SHP77 (cell line): ENCODE data around the gene RBMS1.
"Not testable (repeated sequence)": the region's sequence is repeated elsewhere in the genome, so short reads cannot be mapped to it uniquely, and the experiment has no call there.

Experiments
- DNase-seq, 2 experiments: peaks; one replicate each; lab custom pipeline; 2025; lab: John Stamatoyannopoulos, UW

Gene RBMS1

DNA sequence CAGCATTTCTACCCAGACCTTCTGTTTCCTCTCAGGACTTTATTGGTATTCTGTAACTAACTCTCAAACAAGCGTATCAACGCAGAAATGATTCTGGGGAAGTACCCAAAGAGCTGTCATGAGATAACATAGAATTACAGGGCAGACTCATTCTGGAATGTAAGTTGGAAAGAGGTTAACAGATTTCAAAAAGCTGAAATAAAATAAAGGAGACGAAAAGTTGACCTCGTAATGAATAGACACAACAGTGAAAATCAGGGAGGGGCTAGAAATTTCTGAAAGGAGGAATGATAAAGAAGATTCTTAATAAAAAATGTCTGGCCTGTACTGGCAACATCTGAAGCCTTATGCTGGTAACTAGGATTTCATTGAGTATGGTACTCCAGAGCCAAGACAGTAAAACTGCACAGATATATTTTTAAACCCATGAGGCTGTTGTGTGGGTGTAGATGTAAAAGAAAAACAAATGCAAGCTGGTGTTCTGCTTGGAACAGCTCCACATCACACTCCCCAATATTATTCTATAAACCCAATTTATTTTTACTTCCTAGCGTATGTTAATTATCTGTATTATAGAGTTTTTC is 23.9 kb downstream of the RBMS1 start:
- DNase-seq = no peak

DNA sequence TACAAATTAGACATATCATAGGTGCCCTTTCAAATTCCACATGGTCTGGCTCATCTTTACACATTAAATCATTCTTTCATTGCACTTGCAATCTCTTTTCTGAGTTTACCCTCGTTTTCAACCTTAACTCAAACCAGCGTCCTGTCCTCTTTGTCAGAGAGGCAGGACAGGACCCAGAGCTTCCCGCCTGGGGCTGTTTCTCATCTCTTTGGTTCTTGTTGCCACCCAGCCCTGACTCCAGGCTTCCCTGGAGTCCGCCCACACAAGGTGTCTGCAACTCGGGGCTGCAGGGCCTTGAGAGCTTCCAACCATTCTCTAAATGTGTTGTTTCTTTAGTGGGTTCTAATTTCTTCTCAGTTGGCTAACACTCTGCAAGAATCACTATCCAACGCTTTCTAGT is 24.4 kb downstream of the RBMS1 start:
- no peak for DNase-seq

DNA sequence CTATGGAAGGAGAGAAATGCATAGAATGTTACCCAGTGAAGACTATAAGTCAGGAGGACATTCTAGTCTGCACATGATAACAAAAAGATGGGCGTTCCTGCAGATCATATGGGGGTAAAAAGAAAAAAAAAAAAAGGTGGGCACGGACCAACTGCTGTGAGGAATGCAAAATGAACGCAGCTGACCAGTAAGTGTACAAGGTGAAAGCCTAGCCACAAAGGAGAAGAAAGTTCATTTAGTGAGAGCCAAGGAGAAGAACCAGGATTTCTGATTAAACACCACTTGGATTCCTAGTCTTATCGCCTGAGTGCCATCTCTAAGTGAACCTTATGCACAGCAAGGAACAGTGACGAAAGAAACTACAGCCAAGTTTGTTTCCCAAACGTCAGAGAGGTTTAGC is 26.5 kb downstream of the RBMS1 start:
- no peak for DNase-seq

DNA sequence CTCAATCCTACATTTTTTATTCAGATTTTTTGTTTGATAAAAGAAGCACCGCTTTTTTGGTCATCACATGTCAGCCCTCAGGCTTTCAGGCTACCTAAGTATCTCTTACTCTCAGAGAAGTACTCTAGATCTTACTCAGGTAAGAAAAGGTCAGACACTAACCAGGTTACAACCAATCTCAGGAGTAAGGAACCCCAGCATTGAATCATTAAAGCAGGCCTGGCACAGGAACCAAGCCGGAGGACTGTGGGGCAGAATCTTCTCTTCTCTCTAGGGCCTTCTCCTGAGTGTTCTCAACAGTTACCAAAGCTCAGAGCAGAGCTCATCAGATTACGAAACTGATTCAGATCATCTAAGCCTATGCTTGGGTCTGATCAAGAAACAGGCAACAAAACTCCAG is 28.2 kb downstream of the RBMS1 start:
- DNase-seq = no peak

DNA sequence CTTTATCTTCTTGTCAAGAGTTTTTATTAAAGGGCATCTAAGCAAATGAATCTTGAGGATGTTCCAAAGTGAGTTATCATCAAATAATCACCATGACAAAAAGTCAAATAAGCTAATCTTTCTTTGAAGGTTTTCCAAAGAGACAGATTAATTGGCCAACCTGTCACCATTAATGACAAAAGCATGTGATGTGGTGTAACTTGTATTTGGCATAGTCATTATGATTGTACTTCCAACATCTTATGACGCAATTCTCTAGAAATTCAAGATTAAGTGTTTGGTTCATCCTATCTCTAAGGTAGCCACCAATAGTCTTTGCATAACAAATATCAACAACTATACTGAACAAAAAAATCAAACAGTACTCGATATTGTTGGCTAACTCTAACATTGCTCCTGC is 28.6 kb downstream of the RBMS1 start:
- no peak for DNase-seq

DNA sequence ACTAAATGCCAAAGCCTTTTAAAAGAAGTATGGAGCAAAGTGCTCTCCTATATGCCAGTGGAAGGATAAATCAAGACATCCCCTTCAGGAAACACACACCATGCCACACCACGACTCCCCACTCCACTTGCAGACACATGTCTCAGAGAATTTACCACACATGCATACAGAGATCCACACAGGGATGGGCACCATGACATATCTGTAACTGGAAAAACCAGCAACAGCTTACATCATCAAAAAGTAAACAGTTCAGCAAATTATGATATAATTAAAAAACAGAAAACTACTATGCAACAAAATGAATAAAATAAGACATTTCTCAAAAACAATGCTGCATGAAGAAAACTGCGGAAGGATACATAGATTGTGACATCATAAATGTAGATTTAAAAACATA is 29.6 kb downstream of the RBMS1 start:
- DNase-seq = no peak

DNA sequence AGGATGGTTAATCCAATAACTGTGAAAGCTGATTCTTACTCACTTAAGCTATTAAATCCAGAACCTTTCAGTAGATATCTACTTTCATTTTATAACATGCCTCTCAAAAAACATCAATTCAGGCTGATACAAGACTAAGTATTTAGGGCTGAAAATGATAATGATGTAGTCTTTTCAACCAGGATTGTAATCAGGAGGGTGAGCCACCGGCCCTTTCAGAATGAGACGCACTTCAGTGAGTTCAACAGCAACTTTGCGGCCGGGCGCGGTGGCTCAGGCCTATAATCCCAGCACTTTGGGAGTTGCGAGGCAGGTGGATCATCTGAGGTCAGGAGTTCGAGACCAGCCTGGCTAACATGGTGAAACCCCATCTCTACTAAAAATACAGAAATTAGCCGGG is 30.4 kb downstream of the RBMS1 start:
- no peak for DNase-seq

DNA sequence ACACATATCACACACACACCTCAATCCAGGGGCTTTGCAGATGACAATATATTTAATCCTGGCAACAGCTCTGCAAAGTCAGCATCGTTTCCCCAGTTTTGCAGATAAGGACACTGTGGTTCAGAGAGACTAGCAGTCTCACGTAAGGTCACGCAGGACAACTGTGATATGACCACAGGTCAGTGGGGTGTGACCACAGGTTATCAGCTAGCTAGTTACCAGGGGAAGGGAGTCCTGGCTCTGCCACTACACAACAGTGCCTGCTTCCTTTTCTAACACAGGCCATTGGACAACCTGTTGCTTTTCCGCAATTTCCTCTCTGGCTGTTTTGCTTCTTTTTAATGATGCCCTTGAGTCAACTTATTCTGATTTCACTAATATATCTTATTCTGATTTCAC is 33.3 kb downstream of the RBMS1 start:
- no peak for DNase-seq

DNA sequence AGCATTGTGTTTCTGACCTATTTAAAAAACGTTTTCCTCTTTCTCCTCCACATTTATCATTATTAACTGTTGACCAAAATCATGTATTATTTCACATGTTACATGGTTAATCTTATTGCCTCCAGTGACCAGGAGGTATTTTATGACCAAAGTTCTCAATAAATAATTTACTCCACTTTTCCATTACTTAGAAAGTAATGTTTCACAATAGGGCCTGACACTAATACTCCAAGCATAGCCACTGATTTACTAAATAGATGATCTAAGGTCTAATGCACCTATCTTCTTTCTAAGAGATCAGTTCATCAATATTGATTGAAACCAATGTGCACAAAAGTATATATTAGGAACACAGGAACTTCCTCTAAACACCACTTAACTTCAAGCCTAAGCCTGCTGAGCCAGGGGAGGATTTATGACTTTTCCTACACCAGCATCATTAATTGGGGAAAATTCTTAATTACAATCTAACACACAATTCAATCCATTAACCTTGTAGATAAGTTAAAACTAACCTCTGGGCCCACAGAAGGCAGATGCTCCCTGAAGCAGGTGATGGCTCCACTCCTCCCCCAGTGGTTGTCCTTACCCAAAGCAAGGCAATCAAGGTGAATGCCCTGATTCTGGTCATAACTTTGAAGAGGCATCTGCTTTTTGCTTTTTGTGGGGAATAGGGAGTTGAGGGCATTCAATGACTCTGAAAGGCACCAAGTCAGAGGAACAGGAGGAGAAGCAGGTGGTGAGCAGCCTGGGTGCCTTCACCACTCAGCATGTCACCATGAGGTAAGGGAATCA is 33.9 kb downstream of the RBMS1 start:
- no peak for DNase-seq

DNA sequence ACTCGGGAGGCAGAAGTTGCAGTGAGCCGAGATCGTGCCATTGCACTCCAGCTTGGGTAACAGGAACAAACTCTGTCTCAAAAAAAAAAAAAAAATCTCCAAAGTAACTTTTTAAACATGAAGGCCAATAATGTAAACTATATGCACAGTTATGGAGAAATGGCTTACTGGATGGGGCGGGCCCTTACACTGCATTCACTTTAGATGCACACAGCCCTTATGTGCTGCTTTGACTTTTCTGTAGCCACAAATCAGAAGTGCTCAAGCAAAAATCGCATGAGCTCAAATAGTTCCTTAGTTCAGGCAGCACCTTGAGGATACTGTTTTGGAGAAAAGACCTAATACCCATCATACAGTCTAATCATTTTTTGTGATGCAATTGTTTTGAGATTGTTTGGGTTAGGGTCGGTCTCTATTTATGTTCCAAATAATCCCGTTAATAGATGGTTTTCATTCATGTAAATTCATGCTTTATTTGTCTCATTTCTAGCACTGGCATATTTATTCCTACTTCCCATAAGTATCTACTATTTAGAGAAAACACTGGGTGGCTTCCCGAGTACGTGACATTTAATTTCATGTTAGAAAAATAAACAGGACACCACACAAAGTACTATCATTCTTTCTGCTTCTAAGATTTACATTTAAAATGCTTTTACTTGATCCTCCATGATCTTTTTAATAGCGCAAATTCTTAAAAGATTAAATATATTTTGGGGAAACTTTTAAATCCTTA is 34.7 kb downstream of the RBMS1 start:
- no peak for DNase-seq

DNA sequence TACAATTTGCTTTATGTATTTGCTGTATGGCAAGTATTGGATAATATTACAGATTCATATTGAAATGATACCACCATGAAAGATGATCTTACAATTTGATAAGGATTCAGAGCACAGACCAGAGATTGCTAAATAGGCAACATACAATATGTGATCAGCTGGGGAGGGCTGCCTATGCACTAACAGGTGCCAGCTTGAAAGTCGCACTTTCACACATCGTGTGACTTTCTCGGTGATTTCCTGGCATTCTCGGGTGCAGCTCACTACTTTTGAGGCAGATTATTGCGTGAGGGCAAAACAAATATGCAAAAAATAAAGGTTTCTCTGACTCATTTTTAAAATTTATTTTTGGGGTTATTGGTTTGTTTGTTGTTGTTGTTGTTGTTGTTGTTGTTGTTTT is 36.0 kb downstream of the RBMS1 start:
- DNase-seq = no peak

DNA sequence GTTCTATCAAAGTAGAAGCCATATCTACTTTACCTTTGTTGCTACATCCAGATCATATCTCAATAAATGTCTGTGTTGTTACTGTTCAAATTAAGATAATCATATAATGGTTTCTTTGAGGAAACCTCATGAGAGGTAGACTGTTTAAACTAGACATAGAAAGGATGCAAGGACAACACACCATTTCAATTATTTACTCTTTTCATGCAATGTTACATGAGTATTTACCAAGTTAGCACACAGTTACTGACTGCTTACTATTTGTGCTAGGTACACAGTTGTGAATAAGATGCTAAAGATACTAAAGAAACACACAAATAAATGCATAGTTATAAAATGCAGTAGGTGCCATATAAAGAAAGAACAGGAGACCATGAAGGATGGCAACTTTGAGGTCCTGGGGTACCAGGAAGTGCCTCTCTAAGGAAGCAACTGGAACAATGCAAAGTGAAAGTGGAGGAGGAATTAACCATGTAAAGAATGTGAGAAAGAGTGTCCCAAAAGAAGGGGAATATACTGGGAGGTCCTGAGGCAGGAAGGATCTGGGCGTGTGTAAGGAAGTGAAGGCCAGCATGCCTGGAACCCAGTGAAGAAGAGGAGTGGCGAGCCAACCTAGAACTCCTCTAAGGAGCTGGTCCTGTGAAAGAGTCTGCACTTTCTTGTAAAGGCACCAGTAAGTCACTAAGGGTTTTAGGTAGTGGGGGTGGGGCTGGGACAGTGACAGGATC is 39.4 kb downstream of the RBMS1 start:
- DNase-seq = no peak

DNA sequence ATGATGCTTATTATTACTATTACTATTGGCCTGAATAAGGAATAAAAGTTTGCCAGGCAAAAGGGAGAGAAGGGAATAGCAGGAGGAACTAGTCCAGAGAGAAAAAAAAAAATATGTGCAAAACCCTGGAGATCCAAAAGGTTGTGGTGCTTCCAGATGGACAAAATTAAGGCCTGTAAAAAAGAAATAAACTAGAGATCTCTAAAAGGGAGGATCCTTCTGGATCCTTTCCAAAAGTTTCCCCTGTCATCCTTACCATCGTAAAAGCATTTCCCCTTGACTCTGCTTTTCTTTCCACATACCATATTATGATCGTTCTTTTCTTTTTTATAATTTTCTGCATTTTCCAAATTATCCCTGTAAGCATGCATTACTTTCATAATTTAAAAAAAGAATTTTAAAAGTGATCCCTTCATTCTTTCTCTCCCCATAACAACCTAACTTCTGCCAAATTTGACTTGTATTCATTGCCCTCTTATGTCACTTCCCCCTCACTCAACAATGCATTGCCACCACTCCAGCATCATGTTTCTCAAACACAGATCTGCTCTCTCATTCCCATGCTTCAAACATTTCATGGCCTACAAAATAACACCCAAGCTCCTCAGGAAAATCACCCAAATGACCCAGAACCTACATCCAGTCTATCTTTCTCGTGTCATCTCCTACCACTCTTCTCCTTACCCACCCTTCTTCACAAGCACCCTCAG is 40.3 kb downstream of the RBMS1 start:
- DNase-seq = no peak

DNA sequence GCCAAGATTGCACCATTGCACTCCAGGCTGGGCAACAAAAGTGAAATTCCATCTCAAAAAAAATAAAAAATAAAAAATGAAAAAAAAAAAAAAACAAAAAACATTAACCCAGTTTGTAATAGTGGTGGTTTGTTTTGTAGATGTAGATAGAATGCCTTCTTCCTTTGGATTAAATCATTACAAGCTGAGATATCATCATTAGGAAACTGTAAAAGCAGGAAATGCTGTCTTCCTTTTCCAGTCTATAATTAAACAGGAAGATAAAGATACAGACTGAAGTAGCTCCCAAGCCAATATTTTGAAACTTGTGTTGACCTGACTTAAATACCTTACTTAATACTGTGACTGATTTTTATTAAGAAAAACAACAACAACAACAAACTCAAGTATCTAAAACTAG is 43.1 kb downstream of the RBMS1 start:
- DNase-seq = no peak

DNA sequence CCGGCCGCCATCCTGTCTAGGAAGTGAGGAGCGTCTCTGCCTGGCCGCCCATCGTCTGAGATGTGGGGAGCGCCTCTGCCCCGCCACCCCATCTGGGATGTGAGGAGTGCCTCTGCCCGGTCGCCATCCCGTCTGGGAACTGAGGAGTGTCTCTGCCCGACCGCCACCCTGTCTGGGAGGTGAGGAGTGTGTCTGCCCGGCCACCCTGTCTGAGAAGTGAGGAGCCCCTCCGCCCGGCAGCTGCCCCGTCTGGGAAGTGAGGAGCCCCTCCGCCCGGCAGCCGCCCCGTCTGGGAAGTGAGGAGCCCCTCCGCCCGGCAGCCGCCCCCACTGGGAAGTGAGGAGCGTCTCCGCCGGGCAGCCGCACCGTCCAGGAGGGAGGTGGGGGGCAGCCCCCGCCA is 44.8 kb downstream of the RBMS1 start:
- DNase-seq = not testable (repeated sequence)

DNA sequence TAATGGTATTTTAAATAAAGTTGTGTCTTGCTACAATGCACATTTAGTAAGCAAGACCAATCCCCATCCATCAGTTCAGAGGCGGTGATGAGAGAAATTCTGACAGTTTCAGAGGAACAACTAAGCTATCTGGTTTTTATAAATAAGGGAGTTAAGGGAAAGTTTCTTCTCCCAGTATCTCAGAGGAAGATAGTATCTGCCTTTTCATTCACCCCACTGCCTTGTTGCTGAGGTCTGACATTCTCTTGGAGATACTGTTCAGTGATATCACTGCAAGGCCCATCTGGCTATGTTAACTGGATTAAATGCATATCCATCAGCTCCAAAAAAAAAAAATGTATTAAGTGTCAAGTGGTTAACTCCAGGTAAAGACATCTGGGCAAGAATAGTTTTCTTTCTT is 47.9 kb downstream of the RBMS1 start:
- DNase-seq = no peak

DNA sequence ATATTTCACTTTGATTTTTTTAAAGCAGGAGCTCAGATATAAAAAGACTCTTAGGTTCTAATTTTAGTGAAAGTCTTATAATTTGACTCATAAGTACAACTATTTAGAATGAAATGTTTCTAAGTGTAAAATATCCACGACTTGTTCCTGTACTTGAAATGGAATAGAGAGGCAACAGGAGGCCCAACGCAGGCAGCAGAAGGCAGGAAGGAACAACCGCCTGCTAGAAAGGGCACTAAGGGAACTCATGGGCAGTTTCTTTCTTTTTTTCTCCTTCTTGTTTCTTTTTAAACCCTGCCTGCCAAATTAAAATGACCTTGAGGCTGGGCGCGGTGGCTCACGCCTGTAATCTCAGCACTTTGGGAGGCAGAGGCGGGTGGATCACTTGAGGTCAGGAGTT is 51.0 kb downstream of the RBMS1 start:
- DNase-seq = no peak

DNA sequence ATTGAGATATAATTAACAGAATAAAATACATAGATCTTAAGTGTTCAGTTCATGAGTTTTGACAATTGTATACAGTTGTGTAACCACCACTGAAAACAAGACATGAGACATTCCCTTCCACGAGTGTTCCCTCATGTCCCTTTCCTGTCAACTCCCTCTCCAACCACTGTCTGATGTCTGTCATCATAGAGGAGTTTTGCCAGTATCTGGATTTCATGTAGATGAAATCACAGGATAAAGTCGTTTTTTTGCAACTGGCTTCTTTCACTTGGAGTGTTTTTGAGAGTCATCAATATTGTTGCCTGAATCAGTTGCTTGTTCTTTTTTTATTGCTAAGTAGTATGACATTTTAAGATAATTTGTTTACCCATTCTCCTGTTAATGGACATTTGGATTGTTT is 52.7 kb downstream of the RBMS1 start:
- no peak for DNase-seq

DNA sequence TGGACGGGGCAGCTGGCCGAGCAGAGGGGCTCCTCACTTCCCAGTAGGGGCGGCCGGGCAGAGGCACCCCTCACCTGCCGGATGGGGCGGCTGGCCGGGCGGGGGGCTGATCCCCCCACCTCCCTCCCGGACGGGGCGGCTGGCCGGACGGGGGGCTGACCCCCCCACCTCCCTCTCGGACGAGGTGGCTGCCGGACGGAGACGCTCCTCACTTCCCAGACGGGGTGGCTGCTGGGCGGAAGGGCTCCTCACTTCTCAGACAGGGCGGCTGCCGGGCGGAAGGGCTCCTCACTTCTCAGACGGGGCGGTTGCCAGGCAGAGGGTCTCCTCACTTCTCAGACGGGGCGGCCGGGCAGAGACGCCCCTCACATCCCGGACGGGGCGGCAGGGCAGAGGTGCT is 54.6 kb downstream of the RBMS1 start:
- not testable (repeated sequence) for DNase-seq

DNA sequence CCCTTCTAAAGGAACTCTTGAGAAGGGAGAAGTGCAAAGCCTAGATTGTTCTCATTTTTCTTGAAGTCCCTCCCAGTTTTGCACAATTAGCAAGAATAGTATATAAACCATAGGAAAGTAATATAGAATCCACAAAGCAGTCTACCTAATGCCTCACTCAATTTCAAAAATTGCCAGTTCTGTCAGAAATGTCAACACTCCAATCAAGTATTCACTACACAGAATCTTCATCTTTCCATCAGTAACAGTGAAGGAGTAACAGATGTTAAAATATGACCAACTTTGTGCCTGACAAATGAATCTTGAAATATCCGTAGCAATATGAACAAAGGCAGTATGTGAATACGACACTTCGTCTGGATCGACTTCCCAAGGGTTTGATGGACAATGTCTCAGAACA is 56.3 kb downstream of the RBMS1 start:
- DNase-seq = no peak

DNA sequence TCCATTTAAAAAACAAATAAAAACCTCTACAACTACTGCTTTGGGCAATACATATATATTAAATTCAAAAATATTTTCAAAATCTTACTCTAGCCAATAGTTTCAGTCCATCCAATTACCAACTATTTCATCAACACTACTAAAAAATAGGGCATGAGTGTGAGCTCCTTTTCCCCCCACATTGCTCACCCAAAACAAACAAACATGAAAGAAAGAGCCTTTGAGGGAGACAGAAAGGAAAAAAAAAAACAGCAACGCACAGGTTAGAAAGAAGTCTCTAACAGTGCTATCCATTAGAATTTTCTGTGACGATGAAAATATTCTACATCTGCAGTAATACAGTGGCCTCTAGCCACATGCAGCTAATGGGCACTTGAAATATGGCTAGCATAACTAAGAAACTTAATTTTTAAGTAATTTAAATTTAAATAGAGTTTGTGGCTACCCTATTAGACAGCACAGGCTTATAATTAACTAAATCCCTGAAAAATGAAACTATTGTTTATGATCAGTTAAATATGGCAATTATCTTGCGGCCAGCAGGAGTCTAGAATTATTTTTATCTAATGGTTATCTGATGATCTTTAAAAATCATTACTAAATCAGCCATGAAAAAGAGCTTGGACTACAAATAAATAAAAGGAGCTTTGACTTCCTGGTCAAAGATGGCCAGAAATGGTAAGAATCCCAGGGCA is 59.2 kb downstream of the RBMS1 start:
- no peak for DNase-seq
